CD14-positive monocyte (primary cell): Measurements from ENCODE around the gene C12orf75. TPM values are rescaled to one million over a fixed set of nuclear protein-coding genes. Genes with fewer than 3 reads are reported as not detected.

ENCODE experiments used
- DNase-seq, 3 donors: peaks; one replicate each; pipeline ENCODE4 v3.0.0-alpha.2; 2011 to 2022
- H2AFZ ChIP-seq: 2 replicates; pipeline ENCODE4 v1.6.0; 2012; ENCODE audit warnings: mild to moderate bottlenecking, low read depth, low read length, inconsistent platforms; ENCODE audit not compliant: insufficient read depth, poor library complexity, severe bottlenecking
- H3K27ac ChIP-seq, 2 donors: 1 replicate in 1 of 2; 2 replicates in 1 of 2; pipeline ENCODE4 v1.5.1; 2012 to 2013; ENCODE audit warnings: low read length in 2 of 2, control low read depth in 1 of 2, inconsistent platforms in 1 of 2, low read depth in 1 of 2, mild to moderate bottlenecking in 1 of 2
- H3K27me3 ChIP-seq, 2 donors: one replicate each; pipeline versions ENCODE4 v1.6.0 to v1.6.1; 2011 to 2013; ENCODE audit warnings: low read length in 2 of 2; ENCODE audit not compliant: control insufficient read depth in 2 of 2, insufficient read depth in 2 of 2
- H3K36me3 ChIP-seq, 2 donors: replicated peaks in 1 of 2; 1 replicate in 1 of 2; 2 replicates in 1 of 2; pipeline versions ENCODE4 v1.5.1 to v1.6.1; 2012 to 2013; ENCODE audit warnings: low read length in 2 of 2, control low read depth in 1 of 2, inconsistent platforms in 1 of 2, mild to moderate bottlenecking in 1 of 2; ENCODE audit not compliant: insufficient read depth in 2 of 2, control insufficient read depth in 1 of 2
- H3K4me1 ChIP-seq, 2 donors: 1 replicate in 1 of 2; 2 replicates in 1 of 2; pipeline versions ENCODE4 v1.5.1 to v1.6.1; 2012 to 2013; ENCODE audit warnings: low read length in 2 of 2, control low read depth in 1 of 2, inconsistent platforms in 1 of 2, mild to moderate bottlenecking in 1 of 2, moderate library complexity in 1 of 2; ENCODE audit not compliant: insufficient read depth in 2 of 2, control insufficient read depth in 1 of 2
- H3K4me2 ChIP-seq: replicated peaks from 2 replicates; pipeline ENCODE3; 2012; ENCODE audit warnings: low read length, moderate library complexity, mild to moderate bottlenecking; ENCODE audit not compliant: poor library complexity, severe bottlenecking; ENCODE audit errors: extremely low read depth
- H3K4me3 ChIP-seq, 3 experiments: fragments of 200-600 bp in 1 of 3; sonication (generic) in 1 of 3; replicated peaks in 1 of 3; 1 replicate in 2 of 3; 2 replicates in 1 of 3; pipeline ENCODE4 v1.5.1; 2011 to 2013; ENCODE audit warnings: low read length in 3 of 3, mild to moderate bottlenecking in 3 of 3, control low read depth in 2 of 3, low read depth in 2 of 3, inconsistent platforms in 1 of 3, moderate library complexity in 1 of 3
- H3K79me2 ChIP-seq: 2 replicates; pipeline ENCODE4 v1.6.0; 2012; ENCODE audit warnings: mild to moderate bottlenecking, control low read depth, inconsistent platforms, low read length, moderate library complexity; ENCODE audit not compliant: insufficient read depth
- H3K9ac ChIP-seq: 2 replicates; pipeline ENCODE4 v1.6.0; 2017; ENCODE audit warnings: low read length, mild to moderate bottlenecking; ENCODE audit not compliant: insufficient read depth, poor library complexity, severe bottlenecking
- H3K9me3 ChIP-seq, 2 donors: replicated peaks in 1 of 2; 1 replicate in 1 of 2; 2 replicates in 1 of 2; pipeline versions ENCODE4 v1.5.1 to v1.6.1; 2012 to 2013; ENCODE audit warnings: low read length in 2 of 2, control low read depth in 1 of 2; ENCODE audit not compliant: control insufficient read depth in 1 of 2, insufficient read depth in 1 of 2
- H4K20me1 ChIP-seq: 2 replicates; pipeline ENCODE4 v1.6.0; 2012; ENCODE audit warnings: mild to moderate bottlenecking, low read length, control low read depth, moderate library complexity; ENCODE audit not compliant: insufficient read depth
- H3K27ac Mint-ChIP-seq, 7 donors: one replicate each; pipeline ENCODE4 v1.8.0; 2020; ENCODE audit warnings: mild to moderate bottlenecking in 7 of 7, mixed read lengths in 7 of 7, moderate library complexity in 6 of 7, inconsistent platforms in 2 of 7
- H3K27me3 Mint-ChIP-seq, 3 donors: one replicate each; pipeline ENCODE4 v1.8.0; 2021 to 2022; ENCODE audit warnings: low read depth in 3 of 3, mild to moderate bottlenecking in 3 of 3, mixed read lengths in 3 of 3, moderate library complexity in 3 of 3, inconsistent platforms in 1 of 3
- H3K36me3 Mint-ChIP-seq, 2 donors: one replicate each; pipeline ENCODE4 v1.8.0; 2020; ENCODE audit warnings: mixed read lengths in 2 of 2, inconsistent platforms in 1 of 2, mild to moderate bottlenecking in 1 of 2
- H3K4me1 Mint-ChIP-seq: one replicate; pipeline ENCODE4 v1.8.0; 2020; ENCODE audit warnings: mild to moderate bottlenecking, mixed read lengths
- H3K4me3 Mint-ChIP-seq, 2 donors: one replicate each; pipeline ENCODE4 v1.8.0; 2020; ENCODE audit warnings: mild to moderate bottlenecking in 2 of 2, mixed read lengths in 2 of 2, moderate library complexity in 1 of 2
- H3K9me3 Mint-ChIP-seq, 7 donors: one replicate each; pipeline ENCODE4 v1.8.0; 2020 to 2022; ENCODE audit warnings: mixed read lengths in 7 of 7, mild to moderate bottlenecking in 6 of 7, moderate library complexity in 6 of 7, inconsistent platforms in 2 of 7
- WGBS: methylation state at CpG from one replicate; pipeline ENCODE4 v1.1.5; 2013; ENCODE audit warnings: missing lambda C conversion rate; ENCODE audit not compliant: insufficient coverage; 5-methylcytosine and 5-hydroxymethylcytosine counted together
- intact Hi-C, 2 donors: fragments of 100-400 bp; cut with micrococcal nuclease; formaldehyde crosslinking; loops; one replicate each; pipeline versions ENCODE4 v1.15.0 to v1.15.1; 2023
- polyA plus RNA-seq, 3 donors: library from polyadenylated mRNA; depleted of rRNA in 1 of 3; unstranded in 2 of 3; stranded (reverse) in 1 of 3; fragments of 300-500 nt in 2 of 3; fragments of >200 nt in 1 of 3; fragmentation: Illumina TruSeq in 2 of 3; gene quantifications; 1 replicate in 2 of 3; 2 replicates in 1 of 3; pipeline ENCODE4 v1.2.3, GENCODE V29; 2012 to 2021
- TF ChIP-seq, protein P1 (sequence below): fragments of 200-600 bp; IDR thresholded peaks from one replicate; pipeline ENCODE4 v1.8.0; 2022; ENCODE audit warnings: antibody characterized with exemption, mild to moderate bottlenecking

The C12orf75 gene
- polyA plus RNA-seq, 3 donors, result 0.45 to 0.73 (median 0.73) TPM

DNA sequence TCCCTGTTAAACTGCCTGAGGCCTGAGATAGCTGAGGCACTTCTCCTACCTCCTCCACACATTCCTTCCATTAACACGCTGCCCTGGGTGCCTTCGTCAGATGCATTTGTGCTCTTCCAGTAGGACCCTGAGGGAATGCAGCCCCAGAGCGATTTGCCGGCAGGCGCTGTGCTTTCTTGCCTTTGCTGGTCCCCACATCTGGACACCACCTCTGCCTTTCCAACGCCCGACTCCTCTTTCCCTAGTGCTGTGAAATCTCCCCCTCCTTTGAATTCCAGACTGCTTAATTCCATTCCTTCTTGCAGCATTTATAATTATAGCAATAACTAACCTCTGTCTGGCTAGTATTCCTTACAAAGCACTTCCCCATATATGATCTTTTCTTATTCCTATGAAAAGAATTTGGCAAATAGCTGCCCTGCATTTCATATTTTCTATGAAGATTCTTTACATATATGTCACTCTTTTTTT, 88.4 kb downstream of the C12orf75 start:
- no peaks in the 10 kb centered on the region for H3K36me3 ChIP-seq
- intact Hi-C loops, result no loop called here
- 96% methylated on average over 7 of the region's 7 CpGs for WGBS

DNA sequence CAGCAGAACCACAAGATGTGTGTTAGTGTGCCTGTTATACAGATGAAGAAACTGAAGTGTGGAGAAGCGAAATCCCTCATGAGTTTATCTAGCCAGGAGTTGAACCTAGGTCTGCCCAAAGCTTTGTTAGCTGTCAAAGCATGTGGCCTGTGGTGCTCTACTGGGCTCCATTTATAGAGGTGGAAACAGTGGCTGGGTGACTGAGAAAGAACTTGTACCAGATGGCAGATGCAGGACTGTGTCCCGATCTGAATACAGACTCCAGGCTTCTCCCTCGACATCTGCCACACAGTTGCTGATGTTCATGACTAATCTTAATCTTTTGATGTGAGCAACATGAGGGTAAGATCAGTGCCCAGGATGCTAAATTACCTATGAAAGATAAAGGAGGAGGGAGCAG, 89.1 kb downstream of the C12orf75 start:
- no peak overlapping the region for H3K27ac ChIP-seq
- Mint-ChIP-seq H3K27ac (no peak overlapping the region), H3K9me3 (peaks cover 0 to 6% (median 0%) of the 10 kb centered on the region in 7 donors), H3K4me1 (no peaks in the 10 kb centered on the region), H3K27me3 (peaks cover 11 to 21% (median 11%) of the 10 kb centered on the region in 3 donors), H3K4me3 (no peak overlapping the region), H3K36me3 (no peaks in the 10 kb centered on the region)
- no peak overlapping the region for H3K9ac ChIP-seq
- no peaks in the 10 kb centered on the region for H4K20me1 ChIP-seq
- TF ChIP-seq, protein P1, sequence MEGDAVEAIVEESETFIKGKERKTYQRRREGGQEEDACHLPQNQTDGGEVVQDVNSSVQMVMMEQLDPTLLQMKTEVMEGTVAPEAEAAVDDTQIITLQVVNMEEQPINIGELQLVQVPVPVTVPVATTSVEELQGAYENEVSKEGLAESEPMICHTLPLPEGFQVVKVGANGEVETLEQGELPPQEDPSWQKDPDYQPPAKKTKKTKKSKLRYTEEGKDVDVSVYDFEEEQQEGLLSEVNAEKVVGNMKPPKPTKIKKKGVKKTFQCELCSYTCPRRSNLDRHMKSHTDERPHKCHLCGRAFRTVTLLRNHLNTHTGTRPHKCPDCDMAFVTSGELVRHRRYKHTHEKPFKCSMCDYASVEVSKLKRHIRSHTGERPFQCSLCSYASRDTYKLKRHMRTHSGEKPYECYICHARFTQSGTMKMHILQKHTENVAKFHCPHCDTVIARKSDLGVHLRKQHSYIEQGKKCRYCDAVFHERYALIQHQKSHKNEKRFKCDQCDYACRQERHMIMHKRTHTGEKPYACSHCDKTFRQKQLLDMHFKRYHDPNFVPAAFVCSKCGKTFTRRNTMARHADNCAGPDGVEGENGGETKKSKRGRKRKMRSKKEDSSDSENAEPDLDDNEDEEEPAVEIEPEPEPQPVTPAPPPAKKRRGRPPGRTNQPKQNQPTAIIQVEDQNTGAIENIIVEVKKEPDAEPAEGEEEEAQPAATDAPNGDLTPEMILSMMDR, result no peak
- H3K79me2 ChIP-seq, result no peaks in the 10 kb centered on the region
- H3K9me3 ChIP-seq, result no peaks in the 10 kb centered on the region
- H3K4me2 ChIP-seq, result no peak overlapping the region
- no peak for DNase-seq
- intact Hi-C loops, result loop anchor here (1.0 to 10.0 kb wide), 3 partner anchors 716 to 805 kb away; no protein-coding TSS in a partner anchor
- H3K36me3 ChIP-seq, result no peaks in the 10 kb centered on the region
- H3K4me3 ChIP-seq, result no peak overlapping the region
- WGBS, result 93% methylated on average over 3 of the region's 3 CpGs
- no peak overlapping the region for H2AFZ ChIP-seq
- H3K27me3 ChIP-seq, result peaks cover 2 to 4% of the 10 kb centered on the region in 2 donors
- no peaks in the 10 kb centered on the region for H3K4me1 ChIP-seq

More for the DNA sequence above, 88.4 kb downstream of the C12orf75 start:
- no peak for DNase-seq
- H3K9ac ChIP-seq, result no peak overlapping the region
- H3K79me2 ChIP-seq, result no peaks in the 10 kb centered on the region
- Mint-ChIP-seq H3K36me3 (no peaks in the 10 kb centered on the region), H3K4me1 (no peaks in the 10 kb centered on the region), H3K9me3 (peaks cover 0 to 4% (median 0%) of the 10 kb centered on the region in 7 donors), H3K27me3 (peaks cover 9 to 19% (median 11%) of the 10 kb centered on the region in 3 donors), H3K27ac (no peak overlapping the region), H3K4me3 (no peak overlapping the region)
- H3K9me3 ChIP-seq, result no peaks in the 10 kb centered on the region
- H4K20me1 ChIP-seq, result no peaks in the 10 kb centered on the region
- H3K4me2 ChIP-seq, result no peak overlapping the region
- TF ChIP-seq, protein P1, result no peak
- H3K27ac ChIP-seq, result no peak overlapping the region
- no peaks in the 10 kb centered on the region for H3K4me1 ChIP-seq
- no peak overlapping the region for H3K4me3 ChIP-seq
- H2AFZ ChIP-seq, result no peak overlapping the region
- H3K27me3 ChIP-seq, result peaks cover 2 to 5% of the 10 kb centered on the region in 2 donors
